ENCODE data around the gene CXXC4.

Gene CXXC4

DNA sequence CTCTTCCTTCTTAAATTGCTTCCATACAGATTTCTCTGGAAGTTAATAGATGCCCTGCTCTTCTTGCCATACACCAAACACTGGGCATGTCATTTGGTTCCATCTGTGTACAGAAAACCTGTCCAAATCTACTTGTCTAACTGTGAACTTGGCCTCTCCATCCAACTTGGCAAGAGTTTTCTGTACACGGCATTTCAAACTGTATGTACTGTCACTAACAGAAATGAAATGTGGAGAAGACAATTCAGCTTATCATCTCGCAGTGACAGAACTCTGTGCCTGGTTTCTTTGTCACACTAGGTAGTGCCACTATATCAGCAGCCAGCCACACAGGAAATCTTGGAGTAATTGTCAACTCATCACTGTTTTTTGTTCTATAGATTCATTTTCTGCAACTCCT, 58.2 kb downstream of the CXXC4 start:
- in situ Hi-C loops (cut with HindIII; ENCODE audit: low pct_ligation_motif_present, low pct_unique_long_range_greater_than_20kb, low sequenced_read_pairs) = no loop called here
- DNase-seq = no peak

DNA sequence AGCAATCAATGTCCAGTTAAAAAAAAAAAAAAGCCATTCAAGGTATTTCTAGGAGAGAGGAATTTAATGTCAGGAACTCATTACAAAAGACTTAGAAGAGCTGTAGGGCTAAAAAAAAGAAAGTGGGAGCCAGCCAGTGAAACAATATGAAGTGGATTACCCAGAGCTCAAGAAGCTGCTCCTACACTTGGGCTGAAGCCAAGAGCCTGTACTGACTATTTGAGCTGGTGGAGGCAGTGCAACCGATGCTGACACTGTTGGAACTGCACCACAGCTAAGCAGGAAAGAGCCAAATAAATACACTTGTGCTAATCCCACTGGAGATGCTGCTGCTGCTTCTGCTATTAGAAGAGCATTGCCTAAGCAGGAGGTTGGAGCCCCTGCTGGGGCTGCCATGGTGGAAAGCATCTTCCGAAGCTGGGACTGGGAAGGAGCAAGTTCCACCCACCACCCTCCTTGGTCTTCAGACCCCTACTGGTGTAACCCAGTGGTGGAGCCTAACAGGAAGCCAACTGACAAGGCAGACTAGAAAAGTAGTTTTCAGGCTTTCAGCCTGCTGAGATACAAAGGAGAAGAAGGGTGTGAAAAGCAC, 65.4 kb downstream of the CXXC4 start:
- in situ Hi-C loops (cut with HindIII; ENCODE audit: low pct_ligation_motif_present, low pct_unique_long_range_greater_than_20kb, low sequenced_read_pairs) = no loop called here
- DNase-seq = no peak

DNA sequence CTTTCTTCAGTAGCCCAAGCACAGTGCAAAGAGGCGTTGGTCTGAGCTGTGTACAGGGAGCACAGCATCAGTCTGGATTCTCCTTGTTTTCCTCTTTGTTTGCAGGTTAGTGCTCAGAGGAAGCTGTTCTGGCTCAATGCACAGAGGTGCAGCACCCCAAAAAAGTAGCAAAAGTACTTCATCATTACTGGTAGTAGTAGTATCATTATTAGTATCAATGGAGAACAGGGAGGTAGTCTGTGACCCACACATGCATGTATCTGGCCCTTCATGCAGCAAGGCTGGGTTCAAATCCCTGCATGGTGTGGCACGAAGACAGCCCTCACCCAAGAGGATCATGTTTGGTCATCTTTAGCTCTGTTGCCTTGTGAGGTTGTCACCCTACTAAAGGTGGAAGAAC, 68.7 kb downstream of the CXXC4 start:
- in situ Hi-C loops (cut with HindIII; ENCODE audit: low pct_ligation_motif_present, low pct_unique_long_range_greater_than_20kb, low sequenced_read_pairs) = no loop called here
- no peak for DNase-seq

DNA sequence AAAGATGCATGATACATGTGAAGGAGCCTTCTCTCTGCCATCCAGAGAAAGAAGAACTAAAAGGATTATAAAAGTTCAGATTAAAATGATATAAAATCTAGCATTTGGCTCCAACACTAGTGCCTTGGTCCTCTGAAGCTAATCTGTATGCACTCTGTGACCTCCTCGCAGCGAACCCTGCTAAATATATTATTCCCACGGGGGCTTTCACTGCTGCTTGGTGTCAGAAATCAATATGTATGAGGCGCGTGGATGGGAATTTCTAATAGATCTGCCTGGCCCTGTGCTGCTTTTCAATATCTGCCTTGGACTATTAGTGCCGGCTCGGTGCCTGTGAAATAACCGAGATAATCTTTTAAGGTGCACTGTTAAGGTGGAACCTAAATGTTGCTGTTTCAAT, 69.7 kb downstream of the CXXC4 start:
- no peak for DNase-seq
- in situ Hi-C loops (cut with HindIII; ENCODE audit: low pct_ligation_motif_present, low pct_unique_long_range_greater_than_20kb, low sequenced_read_pairs) = no loop called here

DNA sequence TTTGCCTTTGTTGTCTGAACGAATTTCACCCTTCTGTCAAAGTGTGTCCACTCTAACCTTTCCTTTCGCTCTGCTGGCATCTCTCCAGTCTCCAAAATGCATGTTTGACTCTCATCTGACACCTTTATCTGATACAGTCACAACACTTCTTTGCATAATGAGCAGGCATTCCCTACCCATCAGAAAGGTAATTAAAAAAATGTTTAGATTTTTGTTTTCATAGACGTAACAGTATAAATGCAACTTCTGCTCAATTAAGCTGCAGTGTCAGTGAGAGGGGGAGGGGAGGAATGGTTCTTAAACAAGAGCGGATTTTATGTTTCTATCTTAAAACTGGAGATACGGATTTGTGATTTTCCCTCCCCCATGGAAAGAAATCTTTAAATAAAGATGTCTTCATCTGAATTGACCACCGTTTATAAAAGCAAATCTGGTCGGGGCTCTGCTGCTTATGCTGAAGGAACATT, 70.2 kb downstream of the CXXC4 start:
- in situ Hi-C loops (cut with HindIII; ENCODE audit: low pct_ligation_motif_present, low pct_unique_long_range_greater_than_20kb, low sequenced_read_pairs) = no loop called here
- DNase-seq = no peak

DNA sequence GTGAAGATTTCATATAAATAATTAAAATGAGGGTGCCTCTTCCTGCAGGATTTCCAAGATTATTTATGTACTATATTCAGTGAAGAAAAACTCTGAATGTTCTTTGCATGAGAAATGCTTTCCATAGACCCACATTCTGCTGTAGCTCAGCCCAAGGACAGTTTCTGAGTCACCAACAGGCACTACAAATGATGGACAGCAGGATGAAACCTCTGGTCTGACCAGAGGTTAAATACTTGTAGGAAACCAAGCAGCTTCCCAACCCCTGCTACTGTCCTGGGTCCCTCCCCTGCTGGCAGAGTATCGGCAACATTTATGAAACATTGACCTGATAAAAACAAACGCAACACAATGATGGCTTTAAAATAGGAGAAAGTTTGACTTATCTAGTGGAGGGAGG, 73.1 kb downstream of the CXXC4 start:
- no peak for DNase-seq
- in situ Hi-C loops (cut with HindIII; ENCODE audit: low pct_ligation_motif_present, low pct_unique_long_range_greater_than_20kb, low sequenced_read_pairs) = no loop called here

DNA sequence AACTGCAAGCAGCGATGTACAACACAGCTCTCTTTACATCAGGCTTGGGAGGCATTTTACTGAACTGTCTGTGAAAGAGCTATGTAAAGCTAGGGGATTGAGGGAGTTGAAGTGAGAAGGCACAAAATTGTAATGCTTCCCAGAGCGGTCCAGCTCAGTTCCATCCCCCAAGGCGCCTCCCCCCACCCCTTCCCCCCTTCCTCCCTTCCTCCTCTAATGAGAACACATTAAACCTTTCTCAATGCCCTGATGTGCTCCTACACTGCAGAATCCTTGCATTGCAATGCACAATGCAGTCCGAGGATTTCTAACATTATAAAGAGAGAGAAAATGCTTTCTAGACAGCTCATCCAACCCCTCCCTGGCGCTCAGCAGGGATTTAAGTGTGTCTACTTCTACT, 73.9 kb downstream of the CXXC4 start:
- in situ Hi-C loops (cut with HindIII; ENCODE audit: low pct_ligation_motif_present, low pct_unique_long_range_greater_than_20kb, low sequenced_read_pairs) = no loop called here
- no peak for DNase-seq

All from ACHN (cell line).